HepG2 (cell line): ENCODE data around the gene SH3D21. TPM values are rescaled to one million over a fixed set of nuclear protein-coding genes. Genes with fewer than 3 reads are reported as not detected.
A peak's percentile ranks its signal among the peaks of the same experiment; 100 is the strongest.

Experiments used
- CBFB ChIP-seq: sonication (generic); formaldehyde crosslinking; IDR thresholded peaks from 2 replicates; pipeline ENCODE4 v1.4.0; 2020; ENCODE audit warnings: missing genetic modification reagents
- CBX1 ChIP-seq: IDR thresholded peaks from one replicate; pipeline ENCODE4 v1.6.1; 2016; ENCODE audit warnings: antibody characterized with exemption, low read depth
- FOSL1 ChIP-seq: sonication (generic); formaldehyde crosslinking; IDR thresholded peaks from 2 replicates; pipeline ENCODE4 v1.9.0; 2021; ENCODE audit warnings: missing genetic modification reagents, borderline replicate concordance
- HIC2 ChIP-seq: sonication (generic); formaldehyde crosslinking; IDR thresholded peaks from 2 replicates; pipeline ENCODE4 v1.9.0; 2022; ENCODE audit warnings: low read depth, missing genetic modification reagents
- HMGXB3 ChIP-seq: sonication (generic); formaldehyde crosslinking; IDR thresholded peaks from 2 replicates; pipeline ENCODE4 v1.4.0; 2020; ENCODE audit warnings: missing genetic modification reagents, borderline replicate concordance
- MED1 ChIP-seq: sonication (generic); formaldehyde crosslinking; IDR thresholded peaks from 2 replicates; pipeline ENCODE4 v1.4.0; 2020; ENCODE audit warnings: missing genetic modification reagents
- MTERF4 ChIP-seq: sonication (generic); formaldehyde crosslinking; IDR thresholded peaks from 2 replicates; pipeline ENCODE4 v1.8.0; 2023; ENCODE audit warnings: mild to moderate bottlenecking, missing genetic modification reagents
- NFE2 ChIP-seq: sonication (generic); formaldehyde crosslinking; IDR thresholded peaks from 2 replicates; pipeline ENCODE4 v1.4.0; 2020; ENCODE audit warnings: missing genetic modification reagents
- RXRB ChIP-seq: IDR thresholded peaks from 2 replicates; pipeline ENCODE4 v1.6.1; 2016; ENCODE audit warnings: borderline replicate concordance, missing genetic modification reagents, missing compliant biosample characterization
- SAP130 ChIP-seq: IDR thresholded peaks from 2 replicates; pipeline ENCODE4 v1.6.1; 2016; ENCODE audit warnings: low read depth
- SNAPC5 ChIP-seq: sonication (generic); formaldehyde crosslinking; IDR thresholded peaks from 2 replicates; pipeline ENCODE4 v1.8.1; 2023; ENCODE audit warnings: mild to moderate bottlenecking, missing genetic modification reagents, borderline replicate concordance
- SPEN ChIP-seq: sonication (generic); formaldehyde crosslinking; IDR thresholded peaks from 2 replicates; pipeline ENCODE4 v1.5.1; 2020; ENCODE audit warnings: low read depth, mild to moderate bottlenecking, missing genetic modification reagents
- TFAP4 ChIP-seq: sonication (generic); IDR thresholded peaks from 2 replicates; pipeline ENCODE4 v1.6.1; 2016; ENCODE audit warnings: low read depth, borderline replicate concordance
- ZNF567 ChIP-seq: sonication (generic); formaldehyde crosslinking; IDR thresholded peaks from 2 replicates; pipeline ENCODE4 v1.8.1; 2023; ENCODE audit warnings: mild to moderate bottlenecking, missing genetic modification reagents, borderline replicate concordance
- polyA plus RNA-seq, 8 experiments: library from polyadenylated mRNA; depleted of rRNA in 3 of 8; stranded (reverse) in 7 of 8; unstranded in 1 of 8; fragments of >200 nt; fragmentation: Illumina TruSeq in 4 of 8; extraction: Trizol in 4 of 8; gene quantifications; 2 replicates each; pipeline versions ENCODE4 v1.2.1 to v1.2.3, GENCODE V29; 2011 to 2016; ENCODE audit warnings: low read depth in 4 of 8, missing spikeins in 1 of 8, mixed read lengths in 1 of 8; ENCODE audit not compliant: insufficient read depth in 1 of 8
- total RNA-seq, 5 experiments: library from RNA; depleted of rRNA; stranded (reverse); fragments of >200 nt; fragmentation: Illumina TruSeq; extraction: Trizol; gene quantifications; 2 replicates each; pipeline ENCODE4 v1.2.3, GENCODE V29; 2016; ENCODE audit warnings: low read depth in 1 of 5
- TF ChIP-seq, protein P1 (sequence below): sonication (generic); formaldehyde crosslinking; IDR thresholded peaks from 2 replicates; pipeline ENCODE4 v1.5.0; 2020; ENCODE audit warnings: mild to moderate bottlenecking, missing genetic modification reagents, moderate library complexity
- TF ChIP-seq, protein P2 (sequence below): sonication (generic); formaldehyde crosslinking; IDR thresholded peaks from 2 replicates; pipeline ENCODE4 v1.5.0; 2020; ENCODE audit warnings: mild to moderate bottlenecking, missing genetic modification reagents

The SH3D21 gene
- total and polyA plus RNA-seq, 2 of the 13 experiments (the other 11 are each of a cell fraction or from before 2014, with no cell fraction given) = 5.1 to 8.6 TPM

DNA sequence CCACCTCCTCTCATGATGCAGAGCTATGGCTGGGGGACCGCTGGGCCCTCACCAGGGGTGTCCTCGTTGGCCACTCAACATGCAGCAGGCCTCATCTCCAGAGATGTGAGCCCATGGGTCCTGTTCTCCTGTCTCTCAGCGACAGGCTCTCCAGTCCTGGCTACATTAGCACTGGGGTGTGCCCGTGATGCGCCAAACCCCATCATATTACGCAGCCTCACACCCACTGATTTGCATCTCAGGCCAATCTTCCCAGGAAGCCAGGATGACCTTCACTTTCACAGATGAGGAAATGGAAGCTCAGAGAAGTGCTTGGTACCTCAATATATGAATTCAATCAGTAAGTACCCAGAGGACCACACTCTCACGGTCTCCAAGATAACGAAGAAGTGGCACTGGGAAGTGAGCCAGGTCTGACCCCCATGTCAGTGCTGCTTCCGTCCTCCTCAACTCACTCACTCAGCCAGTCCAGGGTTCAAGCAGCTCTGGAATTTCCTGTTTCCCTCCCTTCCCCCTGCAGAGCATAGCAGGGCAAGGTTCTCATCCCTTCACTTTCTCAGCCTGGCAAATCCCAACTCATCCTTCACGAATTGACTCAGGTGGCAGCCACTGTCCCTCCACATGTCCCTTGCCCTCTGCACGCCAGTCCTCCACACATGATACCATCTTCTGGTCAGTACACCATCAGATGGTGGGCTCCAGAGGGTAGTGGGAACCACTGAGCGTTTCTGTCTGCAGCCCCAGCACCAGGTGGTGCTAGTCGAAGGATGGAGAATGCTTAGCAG is 46.1 kb downstream of the SH3D21 start (continued):
- TF ChIP-seq, protein P1, sequence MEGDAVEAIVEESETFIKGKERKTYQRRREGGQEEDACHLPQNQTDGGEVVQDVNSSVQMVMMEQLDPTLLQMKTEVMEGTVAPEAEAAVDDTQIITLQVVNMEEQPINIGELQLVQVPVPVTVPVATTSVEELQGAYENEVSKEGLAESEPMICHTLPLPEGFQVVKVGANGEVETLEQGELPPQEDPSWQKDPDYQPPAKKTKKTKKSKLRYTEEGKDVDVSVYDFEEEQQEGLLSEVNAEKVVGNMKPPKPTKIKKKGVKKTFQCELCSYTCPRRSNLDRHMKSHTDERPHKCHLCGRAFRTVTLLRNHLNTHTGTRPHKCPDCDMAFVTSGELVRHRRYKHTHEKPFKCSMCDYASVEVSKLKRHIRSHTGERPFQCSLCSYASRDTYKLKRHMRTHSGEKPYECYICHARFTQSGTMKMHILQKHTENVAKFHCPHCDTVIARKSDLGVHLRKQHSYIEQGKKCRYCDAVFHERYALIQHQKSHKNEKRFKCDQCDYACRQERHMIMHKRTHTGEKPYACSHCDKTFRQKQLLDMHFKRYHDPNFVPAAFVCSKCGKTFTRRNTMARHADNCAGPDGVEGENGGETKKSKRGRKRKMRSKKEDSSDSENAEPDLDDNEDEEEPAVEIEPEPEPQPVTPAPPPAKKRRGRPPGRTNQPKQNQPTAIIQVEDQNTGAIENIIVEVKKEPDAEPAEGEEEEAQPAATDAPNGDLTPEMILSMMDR = peak; percentile 63
- TF ChIP-seq NFE2 (no peak), MTERF4 (CRISPR knock-in tag) (0 out of 2 replicates have a peak, but pooled peaks have one; percentile 25), ZNF567 (CRISPR knock-in tag) (no peak), SPEN (CRISPR knock-in tag) (0 out of 2 replicates have a peak, but pooled peaks have one; percentile 42), SNAPC5 (no peak), HIC2 (CRISPR knock-in tag) (peak; percentile 77; the same call in 1 of the 2 replicates), TFAP4 (peak; percentile 22; the same call in 1 of the 2 replicates), MED1 (CRISPR knock-in tag) (peak; percentile 41), SAP130 (peak; percentile 46; the same call in 1 of the 2 replicates), CBX1 (no peak), RXRB (CRISPR knock-in tag) (peak; percentile 33; the same call in 1 of the 2 replicates), FOSL1 (no peak), CBFB (CRISPR knock-in tag) (no peak), HMGXB3 (CRISPR knock-in tag) (no peak)
- TF ChIP-seq, protein P2, sequence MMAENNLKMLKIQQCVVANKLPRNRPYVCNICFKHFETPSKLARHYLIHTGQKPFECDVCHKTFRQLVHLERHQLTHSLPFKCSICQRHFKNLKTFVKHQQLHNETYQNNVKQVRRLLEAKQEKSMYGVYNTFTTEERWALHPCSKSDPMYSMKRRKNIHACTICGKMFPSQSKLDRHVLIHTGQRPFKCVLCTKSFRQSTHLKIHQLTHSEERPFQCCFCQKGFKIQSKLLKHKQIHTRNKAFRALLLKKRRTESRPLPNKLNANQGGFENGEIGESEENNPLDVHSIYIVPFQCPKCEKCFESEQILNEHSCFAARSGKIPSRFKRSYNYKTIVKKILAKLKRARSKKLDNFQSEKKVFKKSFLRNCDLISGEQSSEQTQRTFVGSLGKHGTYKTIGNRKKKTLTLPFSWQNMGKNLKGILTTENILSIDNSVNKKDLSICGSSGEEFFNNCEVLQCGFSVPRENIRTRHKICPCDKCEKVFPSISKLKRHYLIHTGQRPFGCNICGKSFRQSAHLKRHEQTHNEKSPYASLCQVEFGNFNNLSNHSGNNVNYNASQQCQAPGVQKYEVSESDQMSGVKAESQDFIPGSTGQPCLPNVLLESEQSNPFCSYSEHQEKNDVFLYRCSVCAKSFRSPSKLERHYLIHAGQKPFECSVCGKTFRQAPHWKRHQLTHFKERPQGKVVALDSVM (CRISPR knock-in tag) = no peak
